Ishikawa (cell line): ENCODE data around the gene UNCX.

Experiments used
- CEBPB ChIP-seq: IDR thresholded peaks from 2 replicates; pipeline ENCODE4 v1.6.1; 2012
- CREB1 ChIP-seq: IDR thresholded peaks from 2 replicates; pipeline ENCODE4 v1.6.1; 2012; ENCODE audit warnings: low read depth
- FOXM1 ChIP-seq: IDR thresholded peaks from 2 replicates; pipeline ENCODE4 v1.6.1; 2012; ENCODE audit warnings: low read depth, borderline replicate concordance
- NFIC ChIP-seq: IDR thresholded peaks from 2 replicates; pipeline ENCODE4 v1.6.1; 2012
- YY1 ChIP-seq: IDR thresholded peaks from 2 replicates; pipeline ENCODE4 v1.6.1; 2012; ENCODE audit warnings: low read depth
- ZBTB7A ChIP-seq: IDR thresholded peaks from 2 replicates; pipeline ENCODE4 v1.6.1; 2012; ENCODE audit warnings: low read depth

GRCh38 chr7:1242256-1242605 is 9.6 kb downstream of the UNCX start:
- TF ChIP-seq ZBTB7A (no peak), CEBPB (no peak), NFIC (no peak), YY1 (no peak), FOXM1 (no peak), CREB1 (no peak)
